Parathyroid adenoma (tissue), 2 donors: ENCODE results near the gene XRN1.

ENCODE experiments used
- H2AFZ ChIP-seq: fragments of 300-600 bp; sonication (generic); one replicate; pipeline ENCODE4 v1.7.0; 2017; ENCODE audit warnings: antibody characterized with exemption, mild to moderate bottlenecking
- H3K27ac ChIP-seq: fragments of 300-600 bp; sonication (generic); one replicate; pipeline ENCODE4 v1.7.0; 2017
- H3K27me3 ChIP-seq: fragments of 300-600 bp; sonication (generic); one replicate; pipeline ENCODE4 v1.7.0; 2017; ENCODE audit warnings: low read length; ENCODE audit not compliant: control insufficient read depth, insufficient read depth
- H3K36me3 ChIP-seq: fragments of 300-600 bp; sonication (generic); one replicate; pipeline ENCODE4 v1.7.0; 2017; ENCODE audit warnings: low read length; ENCODE audit not compliant: control insufficient read depth, insufficient read depth
- H3K4me1 ChIP-seq: fragments of 300-600 bp; sonication (generic); one replicate; pipeline ENCODE4 v1.7.0; 2017; ENCODE audit warnings: control low read depth
- H3K4me2 ChIP-seq: fragments of 300-600 bp; sonication (generic); one replicate; pipeline ENCODE4 v1.7.0; 2017; ENCODE audit warnings: low read length
- H3K4me3 ChIP-seq: fragments of 300-600 bp; sonication (generic); one replicate; pipeline ENCODE4 v1.7.0; 2017; ENCODE audit warnings: low read depth, low read length
- H3K79me2 ChIP-seq: fragments of 300-600 bp; sonication (generic); one replicate; pipeline ENCODE4 v1.7.0; 2017; ENCODE audit warnings: control low read depth
- H3K9ac ChIP-seq: fragments of 300-600 bp; sonication (generic); one replicate; pipeline ENCODE4 v1.7.0; 2017; ENCODE audit warnings: mild to moderate bottlenecking
- H3K9me3 ChIP-seq: fragments of 300-600 bp; sonication (generic); one replicate; pipeline ENCODE4 v1.7.0; 2017; ENCODE audit warnings: low read length; ENCODE audit not compliant: control insufficient read depth
- CTCF ChIP-seq: fragments of 300-600 bp; sonication (generic); IDR thresholded peaks from one replicate; pipeline ENCODE4 v1.7.0; 2017; ENCODE audit warnings: antibody characterized with exemption, mild to moderate bottlenecking
- donor health status: primary hyperparathyroidism.

The XRN1 gene

GRCh38 chr3:142489572-142490323, 41.9 kb upstream of the XRN1 start:
- no peaks in the 10 kb centered on the region for H3K79me2 ChIP-seq
- H3K36me3 ChIP-seq, result no peaks in the 10 kb centered on the region
- H3K4me1 ChIP-seq, result no peaks in the 10 kb centered on the region
- no peak overlapping the region for H3K4me2 ChIP-seq
- no peak for TF ChIP-seq CTCF
- H2AFZ ChIP-seq, result no peak overlapping the region
- H3K9me3 ChIP-seq, result no peaks in the 10 kb centered on the region
- no peak overlapping the region for H3K4me3 ChIP-seq
- H3K27me3 ChIP-seq, result no peaks in the 10 kb centered on the region
- no peak overlapping the region for H3K9ac ChIP-seq
- no peak overlapping the region for H3K27ac ChIP-seq

GRCh38 chr3:142484912-142485435, 37.1 kb upstream of the XRN1 start:
- Histone ChIP-seq H2AFZ (no peak overlapping the region), H3K9me3 (no peaks in the 10 kb centered on the region), H3K27me3 (no peaks in the 10 kb centered on the region), H3K4me1 (no peaks in the 10 kb centered on the region), H3K27ac (no peak overlapping the region), H3K4me2 (no peak overlapping the region), H3K9ac (no peak overlapping the region), H3K4me3 (no peak overlapping the region), H3K36me3 (no peaks in the 10 kb centered on the region), H3K79me2 (no peaks in the 10 kb centered on the region)
- no peak for TF ChIP-seq CTCF

- no peak overlapping the region for H3K4me3 ChIP-seq
- no peak overlapping the region for H3K27ac ChIP-seq
- H3K4me2 ChIP-seq, result no peak overlapping the region
- H3K9ac ChIP-seq, result no peak overlapping the region
- no peaks in the 10 kb centered on the region for H3K36me3 ChIP-seq
- no peaks in the 10 kb centered on the region for H3K79me2 ChIP-seq
- no peaks in the 10 kb centered on the region for H3K4me1 ChIP-seq
- H3K9me3 ChIP-seq, result no peaks in the 10 kb centered on the region
- TF ChIP-seq CTCF, result no peak
- H2AFZ ChIP-seq, result no peak overlapping the region
- no peaks in the 10 kb centered on the region for H3K27me3 ChIP-seq
Measured at GRCh38 chr3:142481196-142481595, 33.4 kb upstream of the XRN1 start.

- Histone ChIP-seq H3K36me3 (no peaks in the 10 kb centered on the region), H3K79me2 (no peaks in the 10 kb centered on the region), H3K27ac (no peak overlapping the region), H3K9ac (no peak overlapping the region), H3K9me3 (no peaks in the 10 kb centered on the region), H3K4me3 (no peak overlapping the region), H2AFZ (no peak overlapping the region), H3K4me2 (no peak overlapping the region), H3K4me1 (no peaks in the 10 kb centered on the region), H3K27me3 (no peaks in the 10 kb centered on the region)
- TF ChIP-seq CTCF, result no peak
Measured at GRCh38 chr3:142470826-142471225, 23.0 kb upstream of the XRN1 start.

GRCh38 chr3:142468456-142468855, 20.6 kb upstream of the XRN1 start:
- Histone ChIP-seq H3K4me2 (no peak overlapping the region), H3K9me3 (no peaks in the 10 kb centered on the region), H3K4me1 (no peaks in the 10 kb centered on the region), H3K4me3 (no peak overlapping the region), H3K36me3 (no peaks in the 10 kb centered on the region), H3K27ac (no peak overlapping the region), H2AFZ (no peak overlapping the region), H3K27me3 (no peaks in the 10 kb centered on the region), H3K9ac (no peak overlapping the region), H3K79me2 (no peaks in the 10 kb centered on the region)
- no peak for TF ChIP-seq CTCF
